K562 (cell line): ENCODE measurements around the gene RNF168. TPM values are rescaled to one million over a fixed set of nuclear protein-coding genes. Genes with fewer than 3 reads are reported as not detected.

ENCODE experiments used
- JUN ChIP-seq, 2 experiments: sonication (generic) in 1 of 2; formaldehyde crosslinking in 1 of 2; IDR thresholded peaks; 2 replicates each; pipeline versions ENCODE4 v1.6.1 to v1.8.0; 2012 to 2022; ENCODE audit warnings: borderline replicate concordance in 2 of 2, mild to moderate bottlenecking in 2 of 2, improper control_type of control experiment in 1 of 2, low read depth in 1 of 2, low read length in 1 of 2, missing genetic modification reagents in 1 of 2
- RCOR1 ChIP-seq, 2 experiments: IDR thresholded peaks; 2 replicates each; pipeline ENCODE4 v1.6.1; 2012; ENCODE audit warnings: low read depth in 2 of 2, low read length in 2 of 2, borderline replicate concordance in 1 of 2, improper control_type of control experiment in 1 of 2
- REST ChIP-seq, 2 experiments: fragments of 450-650 bp; formaldehyde crosslinking in 1 of 2; IDR thresholded peaks; 2 replicates each; pipeline versions ENCODE4 v1.4.0 to v1.6.1; 2014 to 2020; ENCODE audit warnings: mild to moderate bottlenecking in 2 of 2, borderline replicate concordance in 1 of 2, low read depth in 1 of 2
- STAT6 ChIP-seq: sonication (generic); formaldehyde crosslinking; IDR thresholded peaks from 2 replicates; pipeline ENCODE4 v1.8.1; 2023; ENCODE audit warnings: mild to moderate bottlenecking, missing genetic modification reagents
- ZNF592 ChIP-seq: fragments of 450-650 bp; IDR thresholded peaks from 2 replicates; pipeline ENCODE4 v1.6.1; 2017; ENCODE audit warnings: antibody characterized with exemption, mild to moderate bottlenecking
- ZNF740 ChIP-seq, 3 experiments: fragments of 200-800 bp in 1 of 3; sonication (Bioruptor generic) in 1 of 3; sonication (generic) in 1 of 3; formaldehyde crosslinking in 1 of 3; IDR thresholded peaks; 2 replicates each; pipeline versions ENCODE4 v1.6.1 to v1.8.0; 2016 to 2022; ENCODE audit warnings: mild to moderate bottlenecking in 2 of 3, missing compliant biosample characterization in 2 of 3, missing genetic modification characterization in 2 of 3, missing genetic modification reagents in 1 of 3
- polyA plus RNA-seq, 8 experiments: library from polyadenylated mRNA; depleted of rRNA in 4 of 8; stranded (reverse) in 5 of 8; unstranded in 3 of 8; fragments of >200 nt; fragmentation: Nextera tagmentation in 2 of 8; fragmentation: Illumina TruSeq in 1 of 8; extraction: Ambion mirVana in 2 of 8; extraction: Trizol in 1 of 8; gene quantifications; 2 replicates each; pipeline versions ENCODE4 v1.2.1 to v1.2.3, GENCODE V29; 2011 to 2014; ENCODE audit warnings: inconsistent platforms in 1 of 8, missing spikeins in 1 of 8
- total RNA-seq, 7 experiments: library from RNA; depleted of rRNA in 6 of 7; stranded (reverse); fragments of >200 nt in 6 of 7; fragmentation: Illumina TruSeq in 2 of 7; extraction: Trizol in 2 of 7; gene quantifications; 2 replicates each; pipeline versions ENCODE4 v1.2.1 to v1.2.3, GENCODE V29; 2011 to 2021; ENCODE audit warnings: low replicate concordance in 1 of 7

The RNF168 gene
- total and polyA plus RNA-seq, 9 of the 15 experiments (the other 6 are each of a cell fraction or from before 2014, with no cell fraction given): 6.0 to 32.1 (median 16.6) TPM

- TF ChIP-seq REST (IDR thresholded peaks at IDR 0.05; ENCODE audit: borderline replicate concordance) (peak; percentile 83; the same call in 1 of the 2 replicates), REST (CRISPR knock-in tag; IDR thresholded peaks at IDR 0.05; ENCODE audit: low read depth) (no peak), ZNF740 (CRISPR knock-in tag; IDR thresholded peaks at IDR 0.05) (0 out of 2 replicates have a peak, but pooled peaks have one; percentile 33), ZNF740 (tag; IDR thresholded peaks at IDR 0.05) (0 out of 4 replicates have a peak, but pooled peaks of 1 of the 2 experiments have one; percentile 12), JUN (IDR thresholded peaks at IDR 0.05; ENCODE audit: borderline replicate concordance, low read depth, low read length) (peak; percentile 81), JUN (CRISPR knock-in tag; IDR thresholded peaks at IDR 0.05; ENCODE audit: borderline replicate concordance) (peak; percentile 87; the same call in 1 of the 2 replicates), STAT6 (CRISPR knock-in tag) (peak; percentile 57; the same call in 1 of the 2 replicates), RCOR1 (IDR thresholded peaks at IDR 0.05; ENCODE audit: borderline replicate concordance in 1 of 2, low read depth in 2 of 2, low read length in 2 of 2) (peak in 1 of 2 experiments; percentile 46; a peak in 1 of 4 replicates), ZNF592 (peak; percentile 49; the same call in 1 of the 2 replicates)
Observed at GRCh38 chr3:196518966-196519717, 15.6 kb upstream of the RNF168 start (continued).
